ENCODE measurements around the gene CARNS1. TPM values are rescaled to one million over a fixed set of nuclear protein-coding genes. Genes with fewer than 3 reads are reported as not detected.

Gene CARNS1
- total RNA-seq, 4 donors from 2014 or later, result 0.27 to 4.4 (median 0.43) TPM

DNA sequence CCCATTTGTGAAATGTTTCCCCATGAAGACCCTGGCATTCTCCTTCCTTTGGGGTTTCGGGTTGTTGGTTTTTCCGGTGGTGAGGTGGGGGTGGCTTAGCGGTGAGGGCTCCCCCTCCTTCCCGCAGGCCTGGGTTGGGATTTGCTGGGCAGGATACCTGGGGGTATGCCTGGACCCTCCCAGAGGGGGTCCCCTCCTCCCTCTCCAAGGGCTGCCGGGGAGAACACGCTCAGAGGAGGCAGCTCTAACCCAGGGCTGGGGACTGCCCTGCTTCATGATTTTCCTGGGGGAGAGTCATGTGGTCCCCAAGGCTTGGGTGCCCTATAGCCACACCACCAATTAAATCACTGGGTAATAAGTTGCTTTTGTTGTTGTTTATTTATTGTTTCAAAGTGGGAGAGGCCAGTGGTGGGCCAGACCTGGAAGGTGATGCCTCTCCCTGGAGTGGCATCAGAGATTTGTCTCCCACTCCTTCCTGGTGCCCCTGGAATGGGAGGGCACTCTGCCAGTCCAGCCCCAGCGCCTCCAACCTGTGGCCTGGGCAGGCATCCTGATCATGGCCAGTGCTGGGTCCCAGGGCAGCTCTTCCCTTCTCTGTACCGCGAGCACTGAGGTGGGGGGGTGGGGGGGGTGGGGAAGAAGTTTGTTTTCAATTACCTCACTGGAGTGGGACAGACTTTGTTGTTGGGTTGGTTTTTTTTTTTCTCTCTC, 40.8 kb upstream of the CARNS1 start:
- no peaks in the 10 kb centered on the region for H3K9me3 ChIP-seq
- peaks cover 19 to 49% (median 41%) of the 10 kb centered on the region in 4 donors for H3K4me1 ChIP-seq
- H3K36me3 ChIP-seq, result no peaks in the 10 kb centered on the region
- peak overlapping the region; percentile 90 to 96 (median 95) for H3K27ac ChIP-seq
- H3K27me3 ChIP-seq, result no peaks in the 10 kb centered on the region
- in situ Hi-C loops (cut with MboI; ENCODE audit: low pct_ligation_motif_present in 1 of 4, low pct_unique_long_range_greater_than_20kb in 1 of 4, low sequenced_read_pairs in 3 of 4), result loop anchor here in 1 of 4 donors (25.0 kb wide), 1 partner anchor 112 kb away; the partner anchor contains the start of gene GRK2
- 38% methylated on average over 9 of the region's 9 CpGs; no CpG with 5 or more reads in 1 of the 2 donors for WGBS, 2 donors (ENCODE audit: low coverage in 1 of 2)
- DNase-seq, result no peak
- H3K4me3 ChIP-seq, result no peak overlapping the region
- intact Hi-C loops (cut with DNase I; ENCODE audit: low total_unique reads), result no loop called here
- TF ChIP-seq, protein P1, sequence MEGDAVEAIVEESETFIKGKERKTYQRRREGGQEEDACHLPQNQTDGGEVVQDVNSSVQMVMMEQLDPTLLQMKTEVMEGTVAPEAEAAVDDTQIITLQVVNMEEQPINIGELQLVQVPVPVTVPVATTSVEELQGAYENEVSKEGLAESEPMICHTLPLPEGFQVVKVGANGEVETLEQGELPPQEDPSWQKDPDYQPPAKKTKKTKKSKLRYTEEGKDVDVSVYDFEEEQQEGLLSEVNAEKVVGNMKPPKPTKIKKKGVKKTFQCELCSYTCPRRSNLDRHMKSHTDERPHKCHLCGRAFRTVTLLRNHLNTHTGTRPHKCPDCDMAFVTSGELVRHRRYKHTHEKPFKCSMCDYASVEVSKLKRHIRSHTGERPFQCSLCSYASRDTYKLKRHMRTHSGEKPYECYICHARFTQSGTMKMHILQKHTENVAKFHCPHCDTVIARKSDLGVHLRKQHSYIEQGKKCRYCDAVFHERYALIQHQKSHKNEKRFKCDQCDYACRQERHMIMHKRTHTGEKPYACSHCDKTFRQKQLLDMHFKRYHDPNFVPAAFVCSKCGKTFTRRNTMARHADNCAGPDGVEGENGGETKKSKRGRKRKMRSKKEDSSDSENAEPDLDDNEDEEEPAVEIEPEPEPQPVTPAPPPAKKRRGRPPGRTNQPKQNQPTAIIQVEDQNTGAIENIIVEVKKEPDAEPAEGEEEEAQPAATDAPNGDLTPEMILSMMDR (IDR thresholded peaks at IDR 0.05), result no peak
- TF ChIP-seq EP300 (IDR thresholded peaks at IDR 0.05; ENCODE audit: low read depth), result no peak
- TF ChIP-seq POLR2A (IDR thresholded peaks at IDR 0.05), result no peak
- no peak for TF ChIP-seq POLR2AphosphoS5 (IDR thresholded peaks at IDR 0.05)

DNA sequence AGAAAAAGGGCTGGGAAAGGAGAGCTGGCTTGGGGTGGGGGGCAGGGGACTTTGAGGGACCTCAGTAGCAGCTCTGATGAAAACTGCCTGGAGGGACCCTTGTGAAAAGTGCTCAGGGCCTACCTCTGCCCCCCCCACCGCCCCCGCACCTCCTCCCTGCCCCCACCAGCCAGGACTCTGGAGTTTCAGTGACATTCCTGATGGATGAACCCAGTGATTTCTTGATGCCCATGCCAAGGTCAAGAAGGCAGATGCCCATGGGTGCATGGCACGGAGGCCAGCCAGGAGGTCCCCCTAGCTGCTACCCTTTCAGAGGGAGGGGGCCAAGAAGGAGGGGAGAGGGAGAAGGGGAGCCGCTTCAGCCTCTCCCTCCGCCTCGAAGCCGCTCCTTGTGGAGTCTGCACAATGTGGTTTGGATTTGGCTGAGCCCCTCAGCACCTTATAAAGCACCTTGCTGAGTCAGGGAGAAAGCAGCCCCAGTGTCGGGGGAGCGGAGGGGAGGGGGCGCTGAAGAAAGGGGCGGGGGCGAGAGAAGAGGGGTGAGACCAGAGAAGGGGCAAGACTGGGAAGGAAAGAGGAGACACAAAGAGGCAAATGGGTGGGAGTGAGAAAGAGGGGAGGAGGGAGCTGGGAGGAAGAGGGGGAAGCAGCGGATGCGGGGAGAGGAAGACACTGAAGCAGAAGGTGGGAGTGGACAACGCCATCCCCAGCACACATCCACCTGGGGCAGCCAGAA, 40.0 kb upstream of the CARNS1 start:
- Histone ChIP-seq H3K4me1 (peaks cover 19 to 44% (median 36%) of the 10 kb centered on the region in 4 donors), H3K9me3 (no peaks in the 10 kb centered on the region), H3K36me3 (no peaks in the 10 kb centered on the region), H3K27me3 (no peaks in the 10 kb centered on the region), H3K27ac (no peak overlapping the region), H3K4me3 (no peak overlapping the region)
- intact Hi-C loops (cut with DNase I; ENCODE audit: low total_unique reads) (no loop called here), in situ Hi-C loops (cut with MboI; ENCODE audit: low pct_ligation_motif_present in 1 of 4, low pct_unique_long_range_greater_than_20kb in 1 of 4, low sequenced_read_pairs in 3 of 4) (loop anchor here in 1 of 4 donors (25.0 kb wide), 1 partner anchor 113 kb away; the partner anchor contains the start of gene GRK2)
- DNase-seq, result no peak
- TF ChIP-seq EP300 (IDR thresholded peaks at IDR 0.05; ENCODE audit: low read depth) (no peak), POLR2AphosphoS5 (IDR thresholded peaks at IDR 0.05) (no peak), POLR2A (IDR thresholded peaks at IDR 0.05) (no peak)
- TF ChIP-seq, protein P1 (IDR thresholded peaks at IDR 0.05), result no peak
- WGBS, 2 donors (ENCODE audit: low coverage in 1 of 2), result 67 to 71% methylated on average over 5 to 15 of the region's 15 CpGs

DNA sequence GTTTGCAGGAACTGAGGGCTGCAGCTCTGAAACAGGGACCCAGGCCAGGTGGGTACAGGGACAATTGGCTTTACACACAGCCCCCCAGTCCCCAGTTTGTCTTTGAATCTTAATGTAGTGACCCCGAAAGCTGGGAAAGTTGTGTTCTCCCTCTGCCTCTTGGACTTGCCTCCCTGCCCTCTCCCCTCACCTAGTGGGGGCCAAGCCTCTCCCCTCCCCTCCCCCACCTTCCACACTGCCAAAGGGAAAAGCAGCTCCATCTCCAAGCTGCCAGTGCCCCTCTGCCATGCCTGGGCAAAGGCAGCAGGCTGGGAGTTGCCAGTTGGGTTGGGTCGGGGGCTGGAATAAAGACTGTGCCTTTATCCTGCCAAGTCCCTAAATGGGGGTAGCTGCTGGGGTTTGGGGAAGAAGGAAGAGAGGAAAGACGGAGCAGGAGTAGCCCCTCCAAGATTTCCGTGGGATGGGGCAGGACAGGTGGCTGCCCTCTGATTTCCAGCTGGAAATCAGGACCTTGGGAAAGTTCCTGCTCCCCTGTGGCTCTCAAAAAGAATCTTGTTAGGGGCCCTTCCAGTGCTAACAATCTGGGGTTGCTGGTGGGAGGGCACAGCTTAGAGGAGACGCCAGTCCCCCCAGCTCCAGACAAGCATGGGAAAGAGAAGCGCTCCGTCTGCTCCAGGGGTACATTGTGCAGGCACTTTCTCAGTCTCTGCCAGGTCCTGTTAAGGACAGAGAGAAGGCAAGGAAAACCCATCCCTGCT, 39.2 kb upstream of the CARNS1 start:
- DNase-seq, result no peak
- intact Hi-C loops (cut with DNase I; ENCODE audit: low total_unique reads), result no loop called here
- 80 to 83% methylated on average over 2 to 7 of the region's 7 CpGs for WGBS, 2 donors (ENCODE audit: low coverage in 1 of 2)
- Histone ChIP-seq H3K27ac (no peak overlapping the region), H3K9me3 (no peaks in the 10 kb centered on the region), H3K36me3 (no peaks in the 10 kb centered on the region), H3K27me3 (no peaks in the 10 kb centered on the region), H3K4me3 (no peak overlapping the region), H3K4me1 (peaks cover 16 to 37% (median 28%) of the 10 kb centered on the region in 4 donors)
- TF ChIP-seq POLR2A (IDR thresholded peaks at IDR 0.05) (no peak), POLR2AphosphoS5 (IDR thresholded peaks at IDR 0.05) (no peak), EP300 (IDR thresholded peaks at IDR 0.05; ENCODE audit: low read depth) (no peak)
- TF ChIP-seq, protein P1 (IDR thresholded peaks at IDR 0.05), result no peak
- in situ Hi-C loops (cut with MboI; ENCODE audit: low pct_ligation_motif_present in 1 of 4, low pct_unique_long_range_greater_than_20kb in 1 of 4, low sequenced_read_pairs in 3 of 4), result loop anchor here in 1 of 4 donors (25.0 kb wide), 1 partner anchor 114 kb away; the partner anchor contains the start of gene GRK2
